AG08396 (cell line): Measurements from ENCODE around the gene DNAH9.

ENCODE experiments used
- DNase-seq: peaks from one replicate; pipeline ENCODE4 v3.0.0; 2012; ENCODE audit warnings: low spot score, mixed read lengths

DNAH9 gene

DNA sequence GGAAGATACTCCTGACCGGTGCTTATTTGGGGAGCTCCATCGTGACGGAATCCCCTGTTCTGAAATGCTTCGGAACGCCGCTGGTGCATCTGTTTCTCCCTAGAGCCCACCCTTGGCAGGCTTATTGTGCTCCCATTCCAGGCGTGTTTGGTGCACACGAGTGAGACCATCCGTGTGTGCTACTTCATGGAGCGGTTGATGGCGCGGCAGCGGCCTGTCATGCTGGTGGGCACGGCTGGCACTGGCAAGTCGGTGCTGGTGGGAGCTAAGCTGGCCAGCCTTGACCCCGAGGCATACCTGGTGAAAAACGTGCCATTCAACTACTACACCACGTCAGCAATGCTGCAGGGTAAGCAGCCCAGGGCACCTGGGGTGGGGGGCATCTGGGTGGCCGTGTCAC lies 170.7 kb downstream of the DNAH9 start:
- DNase-seq = no peak

- DNase-seq = no peak
Measured at GRCh38 chr17:11772031-11772430, 173.8 kb downstream of the DNAH9 start.

DNA sequence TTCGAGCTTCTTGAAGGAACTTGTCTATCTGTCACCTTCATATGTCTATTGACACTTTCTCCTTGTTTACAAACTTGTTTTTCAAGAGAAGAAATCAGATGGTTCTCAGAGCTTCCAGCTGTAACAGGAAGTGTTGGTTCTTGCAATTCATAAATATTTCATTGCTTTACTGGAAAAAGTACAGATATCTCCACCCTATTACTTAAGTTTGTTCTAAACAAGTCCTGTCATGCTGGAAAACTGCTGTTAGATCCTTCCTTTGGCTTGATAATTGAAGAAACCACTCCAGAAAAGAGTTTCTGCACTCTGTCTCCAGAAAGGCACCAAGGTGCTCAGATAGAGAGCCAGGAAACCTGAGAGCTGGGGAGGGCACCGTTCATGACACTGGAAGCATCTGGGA lies 181.6 kb downstream of the DNAH9 start:
- no peak for DNase-seq

DNA sequence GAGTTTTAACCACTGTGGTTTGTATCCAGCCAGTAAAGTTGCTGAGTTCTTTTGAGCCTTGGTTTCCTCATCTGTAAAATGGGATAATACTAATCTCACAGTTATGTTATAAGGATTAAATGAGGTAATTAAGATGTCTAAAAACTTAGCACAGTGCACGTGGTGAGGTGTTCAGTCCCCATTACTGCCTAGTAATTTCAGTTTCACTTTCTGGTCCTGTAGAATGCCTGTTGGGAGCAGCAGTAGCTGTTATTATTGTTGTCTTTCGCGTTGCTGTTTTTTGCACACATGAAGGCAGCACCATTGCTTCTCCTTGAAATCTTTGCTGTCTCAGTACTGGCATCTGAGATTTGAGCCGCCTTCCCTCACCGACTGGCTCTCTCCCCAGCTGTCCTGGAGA lies 182.4 kb downstream of the DNAH9 start:
- DNase-seq = no peak

DNA sequence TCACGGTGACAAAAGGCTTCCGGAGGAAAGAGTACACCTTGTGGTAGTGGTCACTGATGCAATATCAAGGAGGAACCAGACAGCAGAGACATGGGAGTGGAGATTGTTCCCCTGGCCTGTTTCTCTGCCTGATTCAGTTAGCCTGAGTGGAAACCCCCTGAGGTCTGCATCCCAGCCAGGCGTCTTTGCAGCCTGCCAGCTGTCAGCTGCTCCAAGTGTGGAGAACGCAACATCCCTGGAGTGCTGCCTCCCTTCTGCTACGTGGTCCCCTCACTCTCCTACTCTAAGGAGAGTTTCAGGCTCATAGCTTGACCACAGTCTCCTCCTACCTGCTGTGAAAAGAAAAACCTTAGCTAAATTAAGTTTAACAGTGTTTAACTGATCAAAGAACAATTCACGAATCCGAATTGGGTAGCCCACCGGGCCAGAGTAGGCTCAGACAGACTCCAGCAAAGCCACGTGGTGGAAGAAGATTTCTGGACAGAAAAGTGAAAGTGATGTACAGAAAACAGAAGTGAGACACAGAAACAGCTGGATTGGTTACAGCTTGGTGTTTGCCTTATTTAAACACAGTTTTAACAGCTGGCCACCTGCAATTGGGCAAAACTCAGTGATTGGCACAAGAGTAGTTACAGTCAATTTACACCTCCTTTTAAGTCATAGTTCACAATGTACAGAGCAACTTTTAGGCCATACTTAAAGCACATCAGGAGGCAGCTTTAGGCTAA lies 188.6 kb downstream of the DNAH9 start:
- DNase-seq = no peak

DNA sequence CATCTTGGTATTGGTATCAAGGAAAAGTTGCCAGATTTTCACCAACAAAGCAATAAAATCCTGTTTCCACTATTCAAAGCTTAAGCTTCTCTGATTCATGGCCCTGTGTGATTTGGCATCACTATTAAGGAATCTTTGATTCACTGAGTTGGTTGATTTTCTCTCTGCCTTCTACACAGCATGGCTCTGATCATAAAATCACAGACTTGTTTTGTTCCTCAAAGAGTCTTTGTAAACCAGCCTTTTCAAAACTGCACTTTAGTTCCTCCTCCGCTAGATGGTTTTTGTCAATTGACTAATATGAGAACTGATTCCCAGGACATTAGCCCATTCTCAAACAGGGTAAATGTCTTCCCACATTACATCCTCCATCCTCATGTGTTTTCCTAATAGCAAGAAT lies 197.6 kb downstream of the DNAH9 start:
- no peak for DNase-seq

DNA sequence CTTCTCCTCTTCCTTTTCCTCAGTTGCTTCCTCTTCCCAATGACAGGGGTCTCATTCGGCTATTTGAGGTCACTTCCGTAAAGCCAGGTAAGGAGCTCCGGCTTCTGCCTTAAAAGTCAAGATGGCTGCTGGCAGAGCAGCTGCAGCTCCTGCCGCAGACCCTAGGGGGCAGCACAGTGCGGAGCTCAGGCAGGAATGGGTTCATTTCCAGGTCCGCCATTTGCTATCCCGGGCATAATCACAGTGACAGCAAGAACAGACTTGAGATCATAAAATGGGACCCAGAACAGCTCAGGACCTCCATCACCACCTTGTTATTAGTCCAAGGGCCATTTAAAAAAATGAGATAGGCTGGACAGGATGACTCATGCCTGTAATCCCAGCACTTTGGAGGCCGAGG lies 199.5 kb downstream of the DNAH9 start:
- DNase-seq = no peak

- no peak for DNase-seq
Measured at GRCh38 chr17:11803231-11803969, 205.1 kb downstream of the DNAH9 start.

- DNase-seq = no peak
Measured at GRCh38 chr17:11805138-11805537, 206.9 kb downstream of the DNAH9 start.

- no peak for DNase-seq
Measured at GRCh38 chr17:11805952-11806351, 207.7 kb downstream of the DNAH9 start.

DNA sequence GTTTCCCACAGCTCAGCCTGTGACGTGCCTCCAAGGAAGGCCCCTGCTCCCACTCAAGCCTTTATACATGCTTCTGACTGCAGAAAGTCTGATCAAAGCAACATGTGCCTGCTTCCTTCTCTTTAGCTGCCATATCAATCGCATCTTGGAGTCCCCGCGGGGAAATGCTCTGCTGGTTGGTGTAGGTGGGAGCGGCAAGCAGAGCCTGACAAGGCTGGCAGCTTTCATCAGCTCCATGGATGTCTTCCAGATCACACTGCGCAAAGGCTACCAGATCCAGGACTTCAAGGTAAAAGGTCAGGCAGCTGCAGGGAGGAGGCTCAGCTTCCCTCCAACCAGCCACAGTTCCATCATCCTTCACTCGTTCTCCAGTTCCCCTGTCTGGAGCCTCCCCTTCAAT lies 209.3 kb downstream of the DNAH9 start:
- no peak for DNase-seq

GRCh38 chr17:11813278-11813677 lies 215.0 kb downstream of the DNAH9 start:
- DNase-seq = no peak

GRCh38 chr17:11813871-11814270 lies 215.6 kb downstream of the DNAH9 start:
- no peak for DNase-seq

DNA sequence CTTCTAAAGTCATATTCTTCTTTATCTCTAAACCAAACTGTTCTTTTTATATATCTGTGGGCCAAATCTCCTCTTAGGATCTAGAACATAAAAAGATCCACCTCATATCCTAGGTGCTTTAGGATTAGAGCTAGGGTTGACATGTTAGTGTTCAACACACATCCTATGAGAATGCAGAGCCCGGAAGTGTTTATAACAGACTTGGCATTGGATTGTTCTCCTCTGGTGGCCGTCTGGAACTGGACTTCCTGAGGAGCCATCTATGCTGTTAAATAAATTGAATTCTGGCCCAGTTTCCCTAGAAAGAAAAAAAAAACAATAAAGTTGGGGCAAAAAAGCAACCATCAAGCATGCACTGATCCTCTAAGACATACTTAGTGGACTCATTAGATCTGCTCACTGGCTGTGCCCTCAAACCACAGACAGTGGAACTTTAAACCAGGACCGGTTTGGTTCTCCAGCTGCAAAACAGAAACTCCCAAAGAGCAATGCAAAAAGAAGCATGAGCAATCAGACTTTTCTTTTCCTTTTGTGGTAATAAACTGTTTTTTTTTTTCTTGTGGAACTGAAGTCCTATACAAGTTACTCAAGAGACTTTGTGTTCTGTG lies 216.5 kb downstream of the DNAH9 start:
- no peak for DNase-seq

- DNase-seq = no peak
Measured at GRCh38 chr17:11816409-11816808, 218.1 kb downstream of the DNAH9 start.

GRCh38 chr17:11823862-11824261 lies 225.6 kb downstream of the DNAH9 start:
- DNase-seq = no peak

DNA sequence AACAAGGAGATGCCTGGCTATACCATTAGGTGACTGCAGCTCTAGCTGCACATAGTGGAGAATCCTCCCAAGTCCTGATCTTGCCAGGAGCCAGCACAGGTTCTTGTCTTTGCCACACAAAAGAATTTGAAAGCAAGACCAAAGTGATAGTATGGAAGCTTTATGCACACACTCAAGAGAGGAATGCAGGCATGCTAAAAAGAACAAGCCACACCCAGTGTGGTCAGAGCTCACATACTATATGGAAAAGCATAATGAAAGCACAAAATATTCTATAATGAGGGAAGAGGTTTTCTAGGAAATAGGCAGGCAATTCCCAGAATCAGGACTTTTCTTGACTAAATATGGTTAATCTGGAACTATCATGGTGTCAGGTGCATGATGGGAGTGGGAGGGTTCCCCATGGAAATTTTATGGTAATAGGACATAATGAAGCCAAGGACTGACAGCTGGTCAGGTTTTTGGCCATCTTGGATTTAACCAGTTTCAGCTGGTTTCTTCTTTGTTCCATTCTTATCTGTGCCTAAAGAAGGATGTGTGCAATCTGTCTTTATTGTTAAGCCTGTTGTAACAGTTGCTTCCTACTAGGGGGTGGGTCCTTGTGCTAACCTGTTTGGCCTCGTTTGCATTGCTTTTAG lies 227.4 kb downstream of the DNAH9 start:
- DNase-seq = no peak

DNA sequence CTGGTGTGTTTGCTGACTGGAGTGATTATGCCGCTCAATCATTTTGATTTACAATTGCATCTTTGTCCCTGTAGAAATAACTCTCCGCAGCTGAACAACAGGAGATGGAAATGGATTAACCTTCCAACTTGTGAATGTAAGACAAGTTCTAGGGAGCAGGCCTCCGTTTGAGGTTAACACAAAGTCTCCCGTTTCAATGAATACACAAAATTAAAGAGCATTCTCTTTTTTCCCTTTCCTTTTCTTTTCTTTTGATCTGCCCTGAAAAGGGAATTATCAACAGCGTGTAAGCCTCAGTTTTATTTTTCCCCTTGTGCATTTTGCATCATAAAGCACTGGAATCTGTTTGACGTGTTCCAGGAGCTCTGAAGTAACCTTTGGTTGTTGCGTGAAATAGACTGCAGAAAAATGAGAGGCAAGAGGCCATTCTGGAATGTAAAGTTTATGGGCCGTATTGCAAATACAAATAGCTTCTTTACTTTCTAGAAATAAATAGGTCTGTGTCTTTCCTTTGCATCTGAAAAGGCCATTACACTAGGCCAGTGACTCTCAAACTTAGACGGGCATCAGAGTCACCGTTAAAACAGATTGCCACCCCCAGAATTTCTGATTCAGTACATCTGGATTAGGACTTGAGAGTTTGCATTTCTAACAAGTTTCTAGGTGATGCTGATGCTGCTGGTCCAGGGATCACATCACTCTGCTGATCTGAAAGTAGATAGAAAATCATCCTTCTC lies 234.3 kb downstream of the DNAH9 start:
- DNase-seq = no peak

- no peak for DNase-seq
Measured at GRCh38 chr17:11836508-11836907, 238.2 kb downstream of the DNAH9 start.

- DNase-seq = no peak
Measured at GRCh38 chr17:11840052-11840451, 241.8 kb downstream of the DNAH9 start.

DNA sequence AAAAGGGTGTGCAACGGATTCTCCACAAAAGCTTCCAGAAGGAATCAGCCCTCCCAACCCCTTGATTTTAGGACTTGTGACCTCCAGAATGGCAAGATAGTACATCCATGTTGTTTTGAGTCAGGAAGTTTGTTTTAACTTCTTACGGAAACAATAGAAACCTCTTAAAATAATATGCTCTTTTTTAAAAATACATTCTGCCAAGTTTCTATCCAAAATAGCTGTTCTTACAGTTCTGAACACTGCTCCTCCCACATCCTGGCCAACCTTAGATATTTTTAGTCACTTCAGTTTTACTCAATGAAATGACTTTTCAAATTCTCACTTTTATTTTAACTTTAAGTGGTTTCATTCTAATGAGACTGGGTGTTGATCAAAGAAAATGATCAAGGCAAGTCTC lies 242.6 kb downstream of the DNAH9 start:
- no peak for DNase-seq

DNA sequence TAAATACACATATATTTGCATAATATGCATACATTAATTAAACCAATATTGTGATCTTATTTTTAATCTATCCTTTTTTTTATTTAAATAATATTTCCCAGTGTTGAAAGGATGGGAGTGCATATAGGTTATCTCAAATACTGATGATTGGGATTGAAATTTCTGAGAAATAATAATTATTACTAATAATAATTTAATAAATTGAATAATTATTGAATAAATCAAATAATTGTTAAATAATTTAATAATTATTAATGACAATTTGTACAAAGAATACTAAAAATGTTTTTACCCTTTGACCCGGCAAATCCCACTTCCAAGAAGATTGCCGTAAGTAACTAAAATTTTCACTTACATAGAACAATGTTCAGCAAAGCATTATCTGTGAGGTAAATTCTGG lies 250.1 kb downstream of the DNAH9 start:
- no peak for DNase-seq
